GM18858 (cell line): ENCODE results near the gene SRPRA.
"Not testable (repeated sequence)": the region's sequence is repeated elsewhere in the genome, so short reads cannot be mapped to it uniquely, and the experiment has no call there.

Source experiments
- ATAC-seq: cut with Tn5 transposase; IDR thresholded peaks from one replicate; pipeline ENCODE4 v1.9.1; 2021; ENCODE audit not compliant: unreplicated experiment

Gene SRPRA

GRCh38 chr11:126282736-126283591 is 14.3 kb upstream of the SRPRA start, which contains the start of gene TIRAP:
Gene TIRAP (plus strand): TSS chr11:126283093. CDS start chr11:126290895, 7,802 bp downstream.
- peak; percentile 37 for ATAC-seq

- ATAC-seq = no peak
These were observed 13.7 kb upstream of the SRPRA start for GRCh38 chr11:126282361-126282735.

- no peak for ATAC-seq
These were observed 13.0 kb upstream of the SRPRA start for GRCh38 chr11:126281666-126282175.

GRCh38 chr11:126281245-126281644 is 12.6 kb upstream of the SRPRA start:
- no peak for ATAC-seq

- no peak for ATAC-seq
These were observed 11.9 kb upstream of the SRPRA start for GRCh38 chr11:126280595-126280994.

- ATAC-seq = no peak
These were observed 10.5 kb upstream of the SRPRA start for GRCh38 chr11:126279191-126279590.

- ATAC-seq = no peak
These were observed 9.1 kb upstream of the SRPRA start for GRCh38 chr11:126277780-126278179.

- ATAC-seq = no peak
These were observed 8.6 kb upstream of the SRPRA start for GRCh38 chr11:126277322-126277721.

GRCh38 chr11:126268361-126268707 is 361 bp downstream of the SRPRA start:
- ATAC-seq = no peak

GRCh38 chr11:126267650-126268049 is 1.0 kb downstream of the SRPRA start:
- ATAC-seq = no peak

- ATAC-seq = no peak
These were observed 2.9 kb downstream of the SRPRA start for GRCh38 chr11:126265811-126266210.

- no peak for ATAC-seq
These were observed 5.2 kb downstream of the SRPRA start for GRCh38 chr11:126263489-126263888.

GRCh38 chr11:126262216-126262615 is 6.5 kb downstream of the SRPRA start:
- no peak for ATAC-seq

- ATAC-seq = no peak
These were observed 10.9 kb downstream of the SRPRA start for GRCh38 chr11:126257764-126258163.

GRCh38 chr11:126257144-126257543 is 11.6 kb downstream of the SRPRA start:
- ATAC-seq = no peak

- no peak for ATAC-seq
These were observed 12.5 kb downstream of the SRPRA start for GRCh38 chr11:126256216-126256615.

- not testable (repeated sequence) for ATAC-seq
These were observed 13.2 kb downstream of the SRPRA start for GRCh38 chr11:126255507-126255906.

GRCh38 chr11:126254819-126255218 is 13.9 kb downstream of the SRPRA start:
- no peak for ATAC-seq

- ATAC-seq = no peak
These were observed 15.4 kb downstream of the SRPRA start for GRCh38 chr11:126253265-126253664.

- ATAC-seq = no peak
These were observed 22.1 kb downstream of the SRPRA start for GRCh38 chr11:126246636-126247035.

- no peak for ATAC-seq
These were observed 35.3 kb downstream of the SRPRA start for GRCh38 chr11:126233391-126233790.

GRCh38 chr11:126232683-126233082 is 36.0 kb downstream of the SRPRA start:
- no peak for ATAC-seq
